ENCODE data around the gene ZNF580. TPM values are rescaled to one million over a fixed set of nuclear protein-coding genes. Genes with fewer than 3 reads are reported as not detected.

ZNF580 gene
- total and polyA plus RNA-seq, 2 of the 13 experiments (the other 11 are each of a cell fraction or from before 2014, with no cell fraction given) = 4.4 to 6.0 TPM

- TF ChIP-seq KIAA2018 (CRISPR knock-in tag; IDR thresholded peaks at IDR 0.05; ENCODE audit: borderline replicate concordance) = no peak; the same call in 1 of the 2 replicates
- peak; percentile 71; the same call in 1 of the 2 replicates for TF ChIP-seq ARNT2 (CRISPR knock-in tag; IDR thresholded peaks at IDR 0.05; ENCODE audit: low read depth)
- peak; percentile 83 for TF ChIP-seq ZMYM3 (CRISPR knock-in tag; IDR thresholded peaks at IDR 0.05)
- TF ChIP-seq CHCHD3 (CRISPR knock-in tag; IDR thresholded peaks at IDR 0.05) = no peak
- TF ChIP-seq PRDM15 (CRISPR knock-in tag; IDR thresholded peaks at IDR 0.05) = no peak; the same call in 1 of the 2 replicates
- TF ChIP-seq ZNF563 (CRISPR knock-in tag; IDR thresholded peaks at IDR 0.05) = no peak
- no peak for TF ChIP-seq ZNF224 (CRISPR knock-in tag; IDR thresholded peaks at IDR 0.05)
- TF ChIP-seq SYNCRIP (IDR thresholded peaks at IDR 0.05; ENCODE audit: insufficient read depth, low read depth, low read length) = no peak
- no peak for TF ChIP-seq ZNF296 (CRISPR knock-in tag; conservative IDR thresholded peaks at IDR 0.05)
- peak; percentile 82 for TF ChIP-seq ZGPAT (CRISPR knock-in tag; IDR thresholded peaks at IDR 0.05)
- no peak; the same call in 1 of the 2 replicates for TF ChIP-seq E2F2 (CRISPR knock-in tag; IDR thresholded peaks at IDR 0.05; ENCODE audit: borderline replicate concordance)
- TF ChIP-seq ZNF383 (CRISPR knock-in tag; IDR thresholded peaks at IDR 0.05; ENCODE audit: borderline replicate concordance) = no peak
- TF ChIP-seq NFRKB (IDR thresholded peaks at IDR 0.05) = no peak
- TF ChIP-seq ZNF530 (CRISPR knock-in tag; IDR thresholded peaks at IDR 0.05; ENCODE audit: low read depth) = no peak
- TF ChIP-seq ZKSCAN5 (CRISPR knock-in tag; IDR thresholded peaks at IDR 0.05) = no peak
These were observed 13.0 kb downstream of the ZNF580 start (continued) for GRCh38 chr19:55653651-55654322.
